K562 (cell line): ENCODE results near the gene HAGHL. TPM values are rescaled to one million over a fixed set of nuclear protein-coding genes. Genes with fewer than 3 reads are reported as not detected.

Experiments
- ATAC-seq: fragments of 200-7000 bp; cut with Tn5 transposase; 3 replicates; pipeline ENCODE4 v1.9.1; 2020; ENCODE audit warnings: moderate library complexity
- BruUV-seq: library from RNA; stranded (reverse); fragments of 400-500 nt; replicated peaks from 2 replicates; lab custom pipeline; 2021; lab: Mats Ljungman, UMichigan
- CTCF ChIA-PET: fragments of 300-600 bp; formaldehyde crosslinking; extraction: SDS; loops from one replicate; lab custom pipeline; 2021; ENCODE audit warnings: low intra/inter-chr PET ratio; lab: Yijun Ruan, JAX
- POLR2A ChIA-PET: fragments of 300-600, 350-650 bp; sonication (Branson Sonifier 250); formaldehyde crosslinking; extraction: SDS; loops from one replicate; lab custom pipeline; 2021; ENCODE audit warnings: antibody characterized with exemption, inconsistent platforms; lab: Yijun Ruan, JAX
- DNase-seq, 4 experiments: peaks; one replicate each; pipeline versions ENCODE4 v3.0.0 to v3.0.0-alpha.2; 2011 to 2018; ENCODE audit warnings: low spot score in 3 of 4, mixed read lengths in 3 of 4; ENCODE audit errors: extremely low read depth in 1 of 4
- FAIRE-seq: peaks from 2 replicates; lab custom pipeline; 2011; peaks lifted over from hg19 to GRCh38; lab: Jason Lieb, UNC
- H2AFZ ChIP-seq: 2 replicates; pipeline ENCODE4 v1.6.0; 2011; ENCODE audit warnings: low read depth, low read length, control low read depth, inconsistent platforms
- H3K27ac ChIP-seq: fragments of 200-600 bp; 3 replicates; pipeline ENCODE4 v1.8.0; 2011; ENCODE audit warnings: low read depth, mild to moderate bottlenecking, control low read depth, inconsistent platforms, low read length, moderate library complexity, mixed read lengths; ENCODE audit errors: extremely low read depth
- H3K27me3 ChIP-seq, 2 experiments: fragments of 300-600 bp in 1 of 2; 2 replicates in 1 of 2; 3 replicates in 1 of 2; pipeline versions ENCODE4 v1.6.0 to v1.8.0; 2011; ENCODE audit warnings: inconsistent platforms in 2 of 2, low read length in 2 of 2, mild to moderate bottlenecking in 1 of 2, mixed read lengths in 1 of 2, moderate library complexity in 1 of 2; ENCODE audit not compliant: control insufficient read depth in 2 of 2, insufficient read depth in 2 of 2
- H3K36me3 ChIP-seq: fragments of 300-600 bp; 3 replicates; pipeline ENCODE4 v1.8.0; 2011; ENCODE audit warnings: mild to moderate bottlenecking, low read length, inconsistent platforms; ENCODE audit not compliant: control insufficient read depth, insufficient read depth
- H3K4me1 ChIP-seq, 2 experiments: fragments of 200-600 bp in 1 of 2; replicated peaks in 1 of 2; 2 replicates in 1 of 2; 3 replicates in 1 of 2; pipeline versions ENCODE4 v1.5.1 to v1.8.0; 2011; ENCODE audit warnings: inconsistent platforms in 2 of 2, low read length in 2 of 2, mild to moderate bottlenecking in 1 of 2, mixed read lengths in 1 of 2, moderate library complexity in 1 of 2; ENCODE audit not compliant: control insufficient read depth in 2 of 2, insufficient read depth in 2 of 2
- H3K4me2 ChIP-seq: 2 replicates; pipeline ENCODE4 v1.6.1; 2011; ENCODE audit warnings: low read length, control low read depth, inconsistent platforms, mixed read lengths; ENCODE audit not compliant: insufficient read depth
- H3K4me3 ChIP-seq: fragments of 200-600 bp; sonication (generic), shearing (Covaris generic); 2 replicates; pipeline ENCODE4 v1.5.1; 2016; ENCODE audit warnings: control low read depth, inconsistent platforms
- H3K79me2 ChIP-seq: fragments of 200-600 bp; 3 replicates; pipeline ENCODE4 v1.8.0; 2011; ENCODE audit warnings: low read length, inconsistent platforms; ENCODE audit not compliant: control insufficient read depth, insufficient read depth
- H3K9ac ChIP-seq, 2 experiments: 2 replicates each; pipeline versions ENCODE4 v1.6.0 to v1.6.1; 2011; ENCODE audit warnings: low read depth in 2 of 2, low read length in 2 of 2, control low read depth in 1 of 2, inconsistent platforms in 1 of 2, mild to moderate bottlenecking in 1 of 2, mixed read lengths in 1 of 2; ENCODE audit not compliant: insufficient read depth in 1 of 2
- H3K9me1 ChIP-seq: one replicate; pipeline ENCODE4 v1.6.0; 2011; ENCODE audit warnings: inconsistent platforms, mild to moderate bottlenecking, low read length, moderate library complexity; ENCODE audit not compliant: control insufficient read depth, insufficient read depth
- H3K9me3 ChIP-seq: replicated peaks from 2 replicates; pipeline ENCODE4 v1.5.1; 2011; ENCODE audit warnings: low read depth, low read length, inconsistent platforms; ENCODE audit not compliant: control insufficient read depth, insufficient read depth
- H4K20me1 ChIP-seq: replicated peaks from 2 replicates; pipeline ENCODE4 v1.6.1; 2011; ENCODE audit warnings: low read length, inconsistent platforms, mixed read lengths; ENCODE audit not compliant: control insufficient read depth, insufficient read depth
- ARHGAP35 ChIP-seq: fragments of 450-650 bp; IDR thresholded peaks from 2 replicates; pipeline ENCODE4 v1.6.1; 2018; ENCODE audit not compliant: partially characterized antibody
- CSDE1 ChIP-seq, 2 experiments: fragments of 450-650 bp; IDR thresholded peaks; 2 replicates each; pipeline ENCODE4 v1.6.1; 2016; ENCODE audit warnings: mild to moderate bottlenecking in 1 of 2
- DPF2 ChIP-seq: fragments of 450-650 bp; IDR thresholded peaks from 2 replicates; pipeline ENCODE4 v1.6.1; 2016
- HOMEZ ChIP-seq: fragments of 250-450 bp; sonication (Bioruptor Pico); IDR thresholded peaks from 2 replicates; pipeline ENCODE4 v1.4.0; 2020; ENCODE audit warnings: mild to moderate bottlenecking, moderate library complexity
- LARP7 ChIP-seq: fragments of 450-650 bp; IDR thresholded peaks from 2 replicates; pipeline ENCODE4 v1.6.1; 2016
- MCM7 ChIP-seq, 2 experiments: fragments of 450-650 bp; IDR thresholded peaks; 2 replicates each; pipeline ENCODE4 v1.6.1; 2016 to 2018
- MIER1 ChIP-seq: fragments of 450-650 bp; IDR thresholded peaks from 2 replicates; pipeline ENCODE4 v1.6.1; 2016; ENCODE audit warnings: antibody characterized with exemption, mild to moderate bottlenecking, low read depth
- MLLT1 ChIP-seq, 2 experiments: fragments of 450-650 bp; IDR thresholded peaks; 2 replicates each; pipeline ENCODE4 v1.6.1; 2016
- OTX1 ChIP-seq: fragments of 450-650 bp; formaldehyde crosslinking; IDR thresholded peaks from 2 replicates; pipeline ENCODE4 v1.4.0; 2022; ENCODE audit warnings: mild to moderate bottlenecking
- SMARCA5 ChIP-seq: fragments of 450-650 bp; IDR thresholded peaks from 2 replicates; pipeline ENCODE4 v1.6.1; 2016
- ZBTB5 ChIP-seq: fragments of 450-650 bp; IDR thresholded peaks from 2 replicates; pipeline ENCODE4 v1.6.1; 2017; ENCODE audit warnings: antibody characterized with exemption
- ZNF24 ChIP-seq: fragments of 450-650 bp; IDR thresholded peaks from 2 replicates; pipeline ENCODE4 v1.6.1; 2016
- ZNF512 ChIP-seq: IDR thresholded peaks from 2 replicates; pipeline ENCODE4 v1.6.1; 2016; ENCODE audit warnings: missing genetic modification characterization, missing compliant biosample characterization
- WGBS: fragments of 100-300 bp; shearing (Covaris generic); methylation state at CpG from one replicate; pipeline ENCODE4 v1.1.6; 2016; ENCODE audit warnings: low coverage, mixed read lengths; ENCODE audit not compliant: insufficient coverage; ENCODE audit errors: missing lambda C conversion rate; 5-methylcytosine and 5-hydroxymethylcytosine counted together
- in situ Hi-C: fragments of 300-500 bp; cut with MboI; formaldehyde crosslinking; loops from 4 replicates; pipeline ENCODE4 v1.15.0; 2018; ENCODE audit warnings: inconsistent platforms, mixed read lengths
- intact Hi-C: fragments of 100-400 bp; cut with micrococcal nuclease; formaldehyde crosslinking; loops from 2 replicates; pipeline ENCODE4 v1.14.2; 2022
- polyA plus RNA-seq, 8 experiments: library from polyadenylated mRNA; depleted of rRNA in 4 of 8; stranded (reverse) in 5 of 8; unstranded in 3 of 8; fragments of >200 nt; fragmentation: Nextera tagmentation in 2 of 8; fragmentation: Illumina TruSeq in 1 of 8; extraction: Ambion mirVana in 2 of 8; extraction: Trizol in 1 of 8; gene quantifications; 2 replicates each; pipeline versions ENCODE4 v1.2.1 to v1.2.3, GENCODE V29; 2011 to 2014; ENCODE audit warnings: inconsistent platforms in 1 of 8, missing spikeins in 1 of 8
- total RNA-seq, 7 experiments: library from RNA; depleted of rRNA in 6 of 7; stranded (reverse); fragments of >200 nt in 6 of 7; fragmentation: Illumina TruSeq in 2 of 7; extraction: Trizol in 2 of 7; gene quantifications; 2 replicates each; pipeline versions ENCODE4 v1.2.1 to v1.2.3, GENCODE V29; 2011 to 2021; ENCODE audit warnings: low replicate concordance in 1 of 7

HAGHL gene
- total and polyA plus RNA-seq, 9 of the 15 experiments (the other 6 are each of a cell fraction or from before 2014, with no cell fraction given): 0.31 to 83.4 (median 20.7) TPM

GRCh38 chr16:778909-779527, 52.1 kb downstream of the HAGHL start:
- H3K9me1 ChIP-seq: peaks cover 2% of the 10 kb centered on the region
- no peak overlapping the region for H2AFZ ChIP-seq
- H3K9ac ChIP-seq: peak overlapping the region in 1 of 2 experiments; percentile 48; a peak in 1 of 4 replicates
- POLR2A ChIA-PET: no interaction called here
- peaks cover 5 to 76% of the 10 kb centered on the region in 2 experiments; a peak in 3 of 5 replicates for H3K4me1 ChIP-seq
- FAIRE-seq: no peak
- in situ Hi-C loops (no loop called here), intact Hi-C loops (no loop called here)
- no peaks in the 10 kb centered on the region for H3K36me3 ChIP-seq
- no peak overlapping the region for H3K4me3 ChIP-seq
- no peaks in the 10 kb centered on the region for H3K9me3 ChIP-seq
- H4K20me1 ChIP-seq: peaks cover 10% of the 10 kb centered on the region
- 33% methylated on average over 6 of the region's 6 CpGs for WGBS
- no peak for DNase-seq
- BruUV-seq: no TSS peak
- ATAC-seq: no peak
- no peak overlapping the region for H3K27ac ChIP-seq
- H3K27me3 ChIP-seq: peaks cover 0 to 11% of the 10 kb centered on the region in 2 experiments; a peak in 2 of 5 replicates
- no peak overlapping the region for H3K4me2 ChIP-seq
- no peaks in the 10 kb centered on the region for H3K79me2 ChIP-seq
- CTCF ChIA-PET: no interaction called here
- TF ChIP-seq MCM7 (IDR thresholded peaks at IDR 0.05) (0 out of 4 replicates have a peak, but pooled peaks of 1 of the 2 experiments have one; percentile 20), ZNF512 (tag) (0 out of 2 replicates have a peak, but pooled peaks have one; percentile 25), ARHGAP35 (peak; percentile 74), OTX1 (CRISPR knock-in tag) (0 out of 2 replicates have a peak, but pooled peaks have one; percentile 2), SMARCA5 (peak; percentile 77), HOMEZ (no peak), LARP7 (peak; percentile 48; the same call in 1 of the 2 replicates), MIER1 (0 out of 2 replicates have a peak, but pooled peaks have one; percentile 19), MLLT1 (IDR thresholded peaks at IDR 0.05) (peak; percentile 32 to 64; a peak in 1 of 4 replicates), ZBTB5 (peak; percentile 28; the same call in 1 of the 2 replicates), DPF2 (0 out of 2 replicates have a peak, but pooled peaks have one; percentile 31), ZNF24 (peak; percentile 100), CSDE1 (IDR thresholded peaks at IDR 0.05) (0 out of 4 replicates have a peak, but pooled peaks of 1 of the 2 experiments have one; percentile 25)
